Fibroblast of skin of scalp (primary cell): ENCODE measurements around the gene SCAF11.

Experiments
- DNase-seq: peaks from one replicate; pipeline ENCODE4 v3.0.0-alpha.2; 2013

SCAF11 gene

DNA sequence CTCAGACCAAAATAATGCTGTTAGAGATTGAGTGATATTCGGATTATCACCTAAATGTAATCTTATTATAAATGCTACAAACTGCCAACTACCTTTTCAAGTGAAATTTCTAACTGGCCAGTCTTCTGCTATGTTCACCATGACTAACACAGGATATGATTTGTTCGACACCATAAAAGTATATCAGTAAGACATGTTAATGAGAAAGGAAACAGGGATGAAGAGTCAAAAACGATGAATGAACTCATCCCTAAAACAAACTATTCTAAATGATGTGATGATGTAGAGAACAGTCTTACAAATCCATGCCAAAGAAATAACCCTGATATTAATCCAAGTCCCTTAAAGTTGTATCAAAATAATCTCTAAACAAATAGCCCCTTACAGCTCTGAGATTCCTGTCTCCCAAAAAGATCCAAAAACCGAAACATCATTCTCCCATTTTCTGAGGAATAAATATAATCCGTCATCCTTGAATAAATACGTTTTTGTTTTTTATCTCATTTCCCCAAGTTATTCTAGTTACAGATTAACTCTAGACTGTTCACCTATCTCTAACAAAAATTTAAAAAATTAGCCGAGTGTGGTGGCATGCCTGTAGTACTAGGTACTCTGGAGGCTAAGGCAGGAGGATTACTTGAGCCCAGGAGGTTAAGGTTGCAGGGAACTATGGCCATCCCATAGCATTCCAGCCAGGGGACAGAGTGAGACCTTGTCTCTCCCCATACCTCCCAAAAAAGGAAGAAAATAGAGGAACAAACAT lies 9.1 kb downstream of the SCAF11 start:
- DNase-seq: no peak

DNA sequence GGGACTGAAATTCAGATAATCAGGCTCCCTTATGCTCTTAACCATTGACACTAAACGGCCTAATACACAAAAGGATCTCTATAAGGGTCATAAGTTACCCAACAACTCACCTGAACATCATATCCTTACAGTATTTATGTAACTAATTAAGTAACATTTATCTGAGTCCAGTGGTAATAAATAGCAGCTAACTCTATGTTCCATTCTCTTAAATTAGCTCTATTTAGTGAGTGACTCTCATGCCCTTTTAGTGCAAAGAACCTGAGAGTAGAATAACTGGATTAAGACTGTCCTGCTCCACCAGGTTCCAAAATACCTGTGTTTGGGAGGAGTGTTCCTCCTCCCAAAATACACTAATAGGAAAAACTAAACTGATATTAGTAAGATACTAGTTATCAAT lies 9.8 kb downstream of the SCAF11 start:
- DNase-seq: no peak

DNA sequence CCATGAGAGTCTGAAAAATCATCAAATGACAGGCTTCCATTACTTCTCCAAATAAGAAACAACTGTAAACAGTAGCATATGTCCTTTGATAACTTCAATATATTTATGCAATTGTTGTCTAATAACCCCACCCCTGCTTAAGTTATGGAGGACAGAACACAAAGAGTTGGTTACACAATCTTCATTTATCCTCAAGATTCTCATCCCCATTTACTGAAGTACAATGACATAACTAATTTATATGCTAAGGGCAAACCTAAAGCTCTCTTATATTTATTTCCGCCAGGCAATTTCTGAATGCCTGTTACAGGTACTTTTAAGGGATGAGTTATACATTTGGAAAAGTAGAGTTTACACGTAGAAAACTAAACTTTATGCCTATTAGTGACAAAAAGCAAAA lies 12.3 kb downstream of the SCAF11 start:
- DNase-seq: no peak

DNA sequence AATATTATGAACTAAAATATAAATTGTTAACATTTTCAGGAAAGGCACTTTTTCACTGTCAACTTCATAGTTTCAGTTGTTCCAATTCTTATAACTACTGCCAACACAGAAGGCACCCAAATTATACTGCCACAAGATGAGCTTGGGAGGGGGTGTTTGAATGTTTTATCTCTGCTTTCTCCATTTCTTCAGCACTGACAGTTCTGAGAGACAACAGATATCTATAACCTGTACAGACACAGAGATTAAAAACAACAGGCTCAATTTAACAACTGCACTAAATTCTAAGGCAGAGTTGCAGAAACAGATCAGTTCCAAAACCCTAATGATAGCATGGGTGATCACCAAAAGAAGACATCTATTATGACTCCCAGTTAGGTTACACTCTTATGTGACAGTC lies 12.8 kb downstream of the SCAF11 start:
- DNase-seq: no peak

DNA sequence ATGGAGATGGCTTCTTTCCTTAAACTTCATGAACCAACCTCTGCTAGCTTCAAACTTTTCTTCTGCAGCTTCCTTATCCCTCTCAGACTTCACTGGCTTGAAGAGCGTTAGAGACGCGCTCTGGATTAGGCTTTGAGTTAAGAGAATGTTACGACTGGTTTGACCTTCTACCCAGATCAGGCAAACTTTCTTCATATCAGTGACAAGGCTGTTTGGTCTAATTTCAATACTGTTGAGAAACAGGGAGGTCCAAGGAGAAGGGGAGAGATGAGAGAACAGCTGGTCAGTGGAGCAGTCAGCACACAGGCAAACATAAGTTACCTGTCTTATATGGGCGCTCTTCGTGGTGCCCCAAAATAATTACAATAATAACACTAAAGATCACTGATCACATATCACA lies 14.9 kb downstream of the SCAF11 start:
- DNase-seq: no peak

DNA sequence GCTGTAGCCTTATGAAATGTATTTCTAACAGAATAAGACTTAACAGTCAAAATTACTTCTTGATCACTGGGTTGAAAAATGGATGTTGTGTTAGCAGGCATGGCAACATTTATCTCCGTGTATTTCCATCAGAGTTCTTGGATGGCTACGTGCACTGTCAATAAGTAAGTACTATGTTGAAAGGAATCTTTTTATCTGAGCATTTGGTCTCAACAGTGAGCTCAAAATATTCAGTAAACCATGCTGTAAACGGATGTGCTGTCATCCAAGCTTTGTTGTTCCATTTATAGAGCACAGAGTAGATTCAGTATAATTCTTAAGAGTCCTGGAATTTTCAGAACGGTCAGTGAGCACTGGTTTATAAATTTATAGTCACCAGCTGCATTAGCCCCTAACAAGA lies 15.5 kb downstream of the SCAF11 start:
- DNase-seq: no peak

DNA sequence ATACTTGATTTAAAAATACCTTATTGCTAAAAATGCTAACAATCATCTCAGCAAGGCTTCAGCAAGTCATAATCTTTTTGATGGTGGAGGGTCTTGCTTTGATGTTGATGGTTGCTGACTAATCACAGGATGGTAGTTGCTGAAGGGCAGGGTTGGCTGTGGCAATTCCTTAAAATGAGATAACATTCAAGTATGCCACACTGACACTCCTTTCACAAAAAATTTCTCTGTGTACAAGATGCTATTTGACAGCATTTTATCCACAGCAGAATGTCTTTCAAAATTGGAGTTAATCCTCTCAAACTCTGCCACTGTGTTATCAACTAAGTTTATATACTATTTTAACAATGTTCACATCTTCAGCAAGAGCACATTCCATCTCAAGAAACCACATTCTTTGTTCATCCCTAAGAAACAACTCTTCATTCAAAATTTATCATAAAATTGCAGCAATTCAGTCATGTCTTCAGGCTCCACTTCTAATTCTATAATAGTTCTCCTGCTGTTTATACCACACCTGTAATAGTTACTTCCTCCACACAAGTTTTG lies 16.1 kb downstream of the SCAF11 start:
- DNase-seq: peak; percentile 21

DNA sequence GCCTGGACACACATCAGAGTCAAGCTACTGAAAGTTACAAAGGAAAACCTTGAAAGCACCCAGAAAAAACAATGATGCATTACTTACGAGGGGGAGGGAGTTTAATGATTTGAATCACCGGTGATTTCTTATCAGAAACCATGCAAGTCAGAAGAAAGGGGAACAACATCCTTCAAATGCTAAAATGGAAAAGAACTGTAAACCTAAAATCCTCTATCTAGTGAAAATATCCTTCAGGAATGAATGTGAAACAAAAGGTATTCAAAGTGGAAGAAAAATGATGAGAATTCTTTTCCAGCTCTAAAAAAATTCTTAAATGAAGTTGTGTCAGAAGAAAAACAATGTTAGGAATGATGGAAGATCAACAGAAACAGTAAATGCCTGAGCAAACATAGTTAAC lies 16.8 kb downstream of the SCAF11 start:
- peak; percentile 55 for DNase-seq

DNA sequence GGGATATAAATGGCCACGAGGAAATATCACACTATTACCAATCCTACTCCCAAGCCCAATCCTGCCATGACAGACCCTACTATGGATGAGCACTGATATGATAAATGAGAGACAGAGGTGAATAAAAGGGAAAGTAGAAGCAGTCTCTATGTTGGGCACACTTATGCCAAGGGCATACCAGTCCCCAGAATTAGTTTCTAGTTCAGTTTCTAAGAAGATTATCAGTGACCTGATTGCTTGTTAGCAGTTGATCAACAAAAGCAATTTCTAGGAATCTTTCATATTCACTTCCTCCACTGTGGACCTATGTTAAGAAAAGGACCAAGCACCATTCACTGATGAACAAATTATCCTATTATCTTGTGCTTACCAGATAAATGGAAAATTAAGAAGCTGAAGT lies 20.0 kb downstream of the SCAF11 start:
- DNase-seq: no peak

DNA sequence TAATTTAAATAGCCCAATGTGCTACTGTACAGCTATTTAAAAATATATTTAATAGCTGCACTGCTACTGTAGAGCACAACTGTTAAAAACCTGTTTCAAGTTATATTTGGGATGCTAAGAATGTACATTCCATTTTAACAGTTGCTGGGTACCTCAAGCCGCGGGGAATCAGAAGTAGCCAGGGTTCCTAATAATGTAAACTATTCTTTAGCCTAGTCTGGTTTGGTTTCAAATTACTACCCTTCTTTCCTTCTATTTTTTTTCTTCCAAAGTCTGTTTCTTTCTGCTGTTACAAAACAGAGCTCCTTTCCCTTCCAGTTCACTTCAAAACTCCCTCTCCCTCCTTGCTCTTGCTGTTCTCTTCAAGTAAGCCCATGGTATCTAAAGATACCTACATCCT lies 21.3 kb downstream of the SCAF11 start:
- peak; percentile 79 for DNase-seq

DNA sequence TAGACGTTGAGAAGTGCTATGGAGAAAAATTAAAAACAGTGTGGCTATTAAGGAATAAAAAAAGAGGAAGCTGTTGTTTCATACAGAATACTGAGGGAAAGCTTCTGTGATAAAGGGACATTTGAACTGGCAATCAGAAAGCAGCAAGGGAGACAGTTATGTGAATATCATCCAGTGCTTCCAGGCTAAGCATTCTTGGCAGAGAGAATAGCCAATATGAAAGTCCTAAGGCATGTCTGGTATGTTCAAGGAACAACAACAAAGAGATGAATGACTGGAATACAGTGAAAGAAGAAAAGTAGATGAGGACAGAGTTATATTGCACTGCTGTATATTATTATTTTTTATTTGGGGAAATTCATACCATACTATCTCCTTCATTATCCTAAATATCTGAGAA lies 23.9 kb downstream of the SCAF11 start:
- DNase-seq: peak; percentile 86

DNA sequence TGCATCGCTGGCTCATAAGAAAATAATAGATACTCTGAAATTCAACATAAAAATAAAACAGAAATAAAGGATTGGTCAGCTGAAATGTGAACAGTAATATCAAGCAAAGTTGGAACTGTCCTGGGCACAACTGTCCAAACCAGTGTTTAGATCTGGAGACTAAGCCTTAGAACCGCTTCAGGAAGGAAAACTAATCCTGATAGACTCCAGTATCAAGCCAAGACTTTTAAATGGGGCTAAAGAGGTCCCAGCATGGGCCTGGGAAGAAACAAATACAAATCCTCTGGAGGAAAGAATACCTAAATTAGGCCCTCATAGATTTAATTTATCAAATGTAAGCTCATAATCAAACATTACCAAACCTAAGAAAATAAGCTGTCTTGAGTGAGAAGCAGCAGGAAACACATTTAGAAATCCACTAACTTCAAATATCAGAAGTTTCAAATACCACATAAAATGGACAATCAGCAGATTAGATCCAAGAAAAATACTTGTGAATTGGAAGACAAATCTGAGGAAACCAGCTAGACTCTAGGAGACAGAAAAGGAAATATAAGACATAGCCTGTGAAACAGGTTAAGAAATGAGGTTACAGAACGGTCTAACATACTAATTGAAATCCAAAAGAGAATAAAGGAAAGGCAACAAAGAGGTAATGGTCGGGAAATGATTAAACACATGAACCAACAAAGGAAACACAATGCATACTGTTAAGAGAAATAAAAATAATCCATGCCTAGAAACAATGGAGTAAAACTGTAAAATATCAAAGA lies 27.6 kb downstream of the SCAF11 start:
- no peak for DNase-seq

DNA sequence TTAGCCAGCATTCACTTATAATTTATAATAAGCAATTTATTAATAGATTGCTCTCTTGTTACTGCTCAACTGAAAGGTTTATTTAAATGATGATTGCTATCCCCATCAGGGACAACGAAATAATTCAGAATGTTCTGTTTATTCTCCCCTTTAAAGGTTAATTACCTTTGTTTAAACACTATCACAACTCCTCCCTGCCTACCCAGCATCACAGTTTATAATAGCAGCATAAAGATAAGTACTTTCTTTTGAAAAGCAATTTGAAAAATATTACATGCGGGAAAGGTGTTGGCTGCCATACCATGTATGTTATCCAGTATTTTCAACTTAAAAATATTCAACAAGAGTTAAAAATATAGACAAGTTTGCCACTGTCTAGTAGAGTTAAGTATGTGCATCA lies 30.6 kb downstream of the SCAF11 start:
- DNase-seq: no peak

DNA sequence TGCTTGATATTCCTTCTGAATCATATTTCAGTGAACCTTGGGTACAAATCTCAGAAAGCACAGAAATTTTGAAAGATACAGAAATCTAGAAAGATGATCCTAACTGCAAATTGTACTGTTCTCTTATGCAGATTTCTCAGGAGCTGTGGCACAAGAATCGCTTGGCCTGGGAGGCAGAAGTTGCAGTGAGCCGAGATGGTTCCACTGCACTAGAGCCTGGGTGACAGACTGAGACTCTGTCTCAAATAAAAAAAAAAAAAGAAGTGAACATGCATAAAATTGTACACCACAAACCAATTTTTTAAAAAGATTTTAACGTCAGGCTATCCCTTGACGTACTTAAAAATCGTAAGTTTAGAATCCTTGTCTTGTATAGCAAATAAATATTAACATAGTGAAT lies 31.3 kb downstream of the SCAF11 start:
- DNase-seq: no peak

DNA sequence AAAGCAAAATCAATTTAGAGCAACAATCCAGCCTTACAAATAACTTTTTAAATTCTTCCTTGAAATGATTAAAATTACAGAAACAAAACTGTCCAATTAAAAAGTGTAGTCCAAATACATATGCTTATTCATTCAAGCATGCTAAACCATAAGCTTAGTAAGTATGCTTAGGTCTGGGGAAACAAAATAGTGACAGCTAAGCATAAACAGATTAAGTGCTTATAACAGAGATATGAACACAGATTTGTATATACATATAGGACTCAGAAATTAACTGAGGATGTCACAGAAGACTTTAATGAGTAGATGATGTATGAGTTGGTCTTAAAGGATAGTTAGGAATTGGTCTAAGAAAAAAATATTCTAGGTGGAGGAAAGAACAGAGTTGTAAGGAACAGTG lies 41.8 kb downstream of the SCAF11 start:
- no peak for DNase-seq

DNA sequence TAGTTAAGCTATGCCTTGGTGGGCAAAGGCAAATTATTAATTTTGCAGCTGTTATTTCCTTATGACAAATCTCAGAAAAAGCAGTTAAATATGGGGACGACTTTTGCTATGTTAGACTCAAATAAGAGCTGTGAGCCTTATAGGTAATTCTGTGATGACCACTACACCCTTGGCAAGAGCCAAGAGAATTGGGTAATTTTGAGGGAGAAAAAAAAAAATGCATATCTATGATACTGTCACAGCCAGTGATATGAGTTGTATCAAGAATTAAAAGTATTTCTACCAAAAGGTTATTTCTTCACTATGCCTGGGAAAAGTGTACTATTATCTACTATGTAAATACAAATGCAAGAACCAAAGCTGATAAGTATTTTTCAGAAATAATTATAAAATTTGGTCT lies 43.9 kb downstream of the SCAF11 start:
- no peak for DNase-seq

DNA sequence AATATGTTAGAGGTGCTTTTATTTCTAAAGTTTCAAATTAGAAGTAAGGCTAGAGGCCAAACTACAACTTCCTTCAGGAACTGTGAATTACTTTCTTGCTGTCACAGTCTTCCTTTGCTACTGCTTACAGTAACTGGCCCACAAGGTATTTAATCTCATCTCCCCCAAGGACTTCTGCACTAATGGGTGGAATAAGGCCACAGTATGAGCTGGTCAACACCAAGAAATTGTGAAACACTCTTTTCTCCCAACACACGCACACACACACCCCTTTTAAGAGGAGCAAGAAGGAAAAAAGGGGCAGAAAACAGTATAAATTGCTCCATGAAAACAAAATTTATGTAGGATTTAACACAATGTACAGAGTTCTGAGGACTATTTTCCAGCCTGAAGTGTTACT lies 45.6 kb downstream of the SCAF11 start:
- no peak for DNase-seq

DNA sequence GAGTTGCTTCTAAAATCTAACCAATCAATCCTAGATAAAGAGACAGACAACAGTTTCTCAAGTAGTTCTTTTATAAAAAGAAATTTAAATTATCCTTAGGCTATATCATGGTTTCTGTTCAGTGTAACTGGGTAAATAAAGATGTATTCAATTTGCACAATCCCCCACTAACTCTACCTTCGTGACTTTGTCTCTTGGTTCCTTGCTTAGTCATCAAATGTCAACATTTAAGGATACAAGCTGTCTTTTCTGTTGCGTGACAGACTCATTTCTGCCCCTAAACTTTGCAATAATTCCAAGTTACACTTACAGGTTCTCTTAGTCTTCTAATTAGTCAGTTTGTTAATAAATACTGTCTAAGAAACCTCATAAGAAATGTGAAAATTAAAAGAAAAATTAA lies 50.6 kb downstream of the SCAF11 start:
- no peak for DNase-seq

DNA sequence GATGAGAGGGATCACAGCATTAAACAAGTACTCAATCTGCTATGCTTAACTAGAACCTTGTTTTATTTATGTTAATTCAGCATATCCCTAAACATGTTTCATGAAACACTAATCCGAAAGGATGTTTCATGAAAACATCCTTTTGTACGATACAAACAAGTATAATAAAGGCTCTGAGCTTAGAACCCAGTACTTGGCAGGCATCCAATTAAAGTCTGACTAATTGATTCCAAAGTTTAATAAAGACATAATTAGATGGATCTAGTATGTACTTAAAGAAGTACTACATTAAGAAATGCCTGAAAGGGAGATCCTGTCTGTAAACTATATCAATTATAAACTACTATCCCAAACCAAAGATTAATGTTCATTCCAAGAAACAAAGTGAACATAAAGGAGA lies 51.8 kb downstream of the SCAF11 start:
- DNase-seq: no peak

DNA sequence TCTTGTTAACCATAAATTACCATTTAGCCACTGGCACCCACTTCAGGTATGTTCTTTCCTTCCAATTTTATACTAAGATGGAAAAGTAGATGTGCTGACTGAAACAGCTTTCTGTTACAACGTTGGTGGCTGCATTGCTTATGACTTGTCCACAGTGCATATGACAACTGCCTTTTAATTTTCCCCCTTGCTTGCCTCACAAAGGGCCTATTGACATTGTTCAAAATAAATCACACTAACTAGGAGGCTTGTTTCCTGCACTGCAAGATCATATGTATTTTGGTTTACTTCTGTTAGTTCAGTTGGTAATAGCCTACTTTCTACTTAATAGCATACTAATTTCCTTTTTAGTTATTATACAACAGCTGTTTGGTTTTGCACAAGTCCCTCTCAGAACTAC lies 55.4 kb downstream of the SCAF11 start:
- DNase-seq: no peak

DNA sequence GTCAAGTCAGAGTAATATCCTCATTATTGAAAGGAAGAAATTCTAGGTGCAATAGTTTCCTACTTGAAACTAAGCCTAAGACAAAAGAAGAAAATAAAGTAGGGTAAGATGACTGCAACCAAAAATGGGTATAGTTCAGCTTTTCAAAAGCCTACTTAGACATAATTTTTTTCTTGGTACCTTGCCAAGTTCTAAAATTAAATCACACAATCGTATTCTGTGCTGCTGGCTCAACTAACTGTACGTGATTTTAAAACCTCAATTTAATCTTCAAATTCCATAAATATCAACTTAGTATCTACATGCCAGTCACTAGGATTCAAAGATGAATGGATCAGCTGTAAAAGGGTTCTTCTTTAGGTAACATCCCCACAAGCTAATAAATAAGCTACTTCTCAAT lies 56.9 kb downstream of the SCAF11 start:
- DNase-seq: no peak

DNA sequence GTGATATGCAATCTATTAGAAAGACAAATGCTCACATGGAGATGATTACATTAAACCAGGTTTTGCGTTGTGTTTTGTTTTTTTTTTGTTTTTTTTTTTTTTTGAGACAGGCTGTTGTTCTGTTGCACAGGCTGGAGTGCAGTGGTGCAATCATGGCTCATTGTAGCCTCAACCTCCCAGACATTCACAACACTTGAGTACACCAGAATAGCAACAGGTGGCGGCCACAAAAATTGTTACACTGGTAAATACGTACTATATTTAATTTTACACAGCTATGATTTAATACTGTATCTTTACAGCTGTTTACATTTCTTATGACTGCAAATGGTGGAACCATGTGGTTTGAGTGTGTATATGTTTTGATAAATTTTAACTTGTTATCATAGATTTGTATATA lies 60.0 kb downstream of the SCAF11 start:
- DNase-seq: no peak

DNA sequence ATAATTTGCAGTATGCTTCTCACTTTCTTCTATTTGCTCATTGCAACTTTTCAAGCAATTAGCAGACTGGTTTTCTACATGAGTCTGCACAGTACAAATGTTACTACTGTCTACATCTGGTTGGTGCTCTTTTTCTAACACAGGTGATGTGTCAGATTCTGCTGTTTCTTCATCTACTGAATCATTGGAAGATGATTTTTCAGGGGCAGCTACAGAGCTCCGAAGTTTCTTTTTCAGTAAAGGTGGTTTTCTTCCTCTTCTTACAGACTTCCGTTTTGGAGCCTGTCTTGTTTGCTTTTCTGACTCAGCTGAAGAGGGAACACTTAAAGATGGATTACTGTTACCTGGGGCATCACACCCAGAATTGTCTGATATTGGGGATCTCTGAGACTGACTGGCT lies 62.1 kb downstream of the SCAF11 start:
- no peak for DNase-seq

DNA sequence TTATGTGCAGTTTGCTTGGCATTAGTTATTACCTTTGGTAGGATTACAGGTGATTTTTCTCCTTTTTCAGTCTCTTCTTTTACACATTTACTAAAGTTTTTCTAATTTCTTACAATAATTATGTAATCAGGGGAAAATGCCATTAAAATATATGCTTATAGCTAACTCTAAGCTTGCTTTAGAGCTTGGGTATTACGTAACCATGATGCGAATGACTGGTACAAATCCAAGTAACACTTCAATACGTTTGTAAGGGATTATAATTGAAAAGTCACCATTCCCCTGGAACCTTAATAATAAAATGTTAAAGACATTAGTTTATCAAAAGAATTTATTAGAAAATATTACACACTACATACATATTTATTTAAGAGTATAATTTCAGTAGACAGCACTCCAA lies 71.6 kb downstream of the SCAF11 start:
- no peak for DNase-seq
